Measurements from ENCODE around the gene TMOD3.

DNA sequence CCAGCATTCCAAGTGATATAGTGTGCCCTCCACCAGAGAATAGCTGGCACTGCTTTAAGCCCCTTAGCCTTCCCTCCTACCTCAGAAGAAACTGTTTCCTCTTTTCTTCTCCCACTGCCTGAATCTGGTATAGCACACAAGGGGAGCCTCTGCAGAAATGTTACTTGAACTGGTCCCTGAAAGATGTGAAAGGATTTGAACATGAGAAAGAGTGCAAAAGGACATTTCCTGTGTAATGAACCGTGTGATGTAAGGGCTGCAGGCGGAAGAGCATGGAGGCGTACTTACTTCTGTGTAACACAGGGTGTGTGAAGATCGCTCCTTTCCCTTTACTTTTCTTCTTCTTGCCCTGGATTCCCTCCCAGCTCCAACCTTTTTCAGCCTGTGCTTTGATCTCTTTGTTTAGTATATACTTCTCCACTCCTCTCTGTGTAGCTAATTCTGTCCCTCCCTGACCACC lies 8.4 kb downstream of the TMOD3 start:
- TF ChIP-seq, protein P1, sequence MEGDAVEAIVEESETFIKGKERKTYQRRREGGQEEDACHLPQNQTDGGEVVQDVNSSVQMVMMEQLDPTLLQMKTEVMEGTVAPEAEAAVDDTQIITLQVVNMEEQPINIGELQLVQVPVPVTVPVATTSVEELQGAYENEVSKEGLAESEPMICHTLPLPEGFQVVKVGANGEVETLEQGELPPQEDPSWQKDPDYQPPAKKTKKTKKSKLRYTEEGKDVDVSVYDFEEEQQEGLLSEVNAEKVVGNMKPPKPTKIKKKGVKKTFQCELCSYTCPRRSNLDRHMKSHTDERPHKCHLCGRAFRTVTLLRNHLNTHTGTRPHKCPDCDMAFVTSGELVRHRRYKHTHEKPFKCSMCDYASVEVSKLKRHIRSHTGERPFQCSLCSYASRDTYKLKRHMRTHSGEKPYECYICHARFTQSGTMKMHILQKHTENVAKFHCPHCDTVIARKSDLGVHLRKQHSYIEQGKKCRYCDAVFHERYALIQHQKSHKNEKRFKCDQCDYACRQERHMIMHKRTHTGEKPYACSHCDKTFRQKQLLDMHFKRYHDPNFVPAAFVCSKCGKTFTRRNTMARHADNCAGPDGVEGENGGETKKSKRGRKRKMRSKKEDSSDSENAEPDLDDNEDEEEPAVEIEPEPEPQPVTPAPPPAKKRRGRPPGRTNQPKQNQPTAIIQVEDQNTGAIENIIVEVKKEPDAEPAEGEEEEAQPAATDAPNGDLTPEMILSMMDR (conservative IDR thresholded peaks at IDR 0.05 in 1 of 2, IDR thresholded peaks at IDR 0.05 in 1 of 2; ENCODE audit: extremely low read depth in 1 of 2, insufficient read depth in 1 of 2, low read depth in 1 of 2, low read length in 2 of 2): no peak
- TF ChIP-seq EZH2 (IDR thresholded peaks at IDR 0.05; ENCODE audit: borderline replicate concordance, low read length): no peak

Data from mammary epithelial cell (primary cell).